HG03432 (cell line): ENCODE data around the gene CUL1.

ENCODE experiments used
- ATAC-seq: cut with Tn5 transposase; IDR thresholded peaks from one replicate; pipeline ENCODE4 v1.9.1; 2021; ENCODE audit warnings: mild to moderate bottlenecking, moderate library complexity; ENCODE audit not compliant: unreplicated experiment

Gene CUL1

GRCh38 chr7:148753224-148753623, 54.5 kb downstream of the CUL1 start:
- ATAC-seq: no peak

- ATAC-seq: no peak
These were observed 56.2 kb downstream of the CUL1 start for GRCh38 chr7:148754912-148755311.

GRCh38 chr7:148761499-148762278, 63.0 kb downstream of the CUL1 start:
- no peak for ATAC-seq

GRCh38 chr7:148763622-148764021, 64.9 kb downstream of the CUL1 start:
- no peak for ATAC-seq

GRCh38 chr7:148770004-148770403, 71.3 kb downstream of the CUL1 start:
- ATAC-seq: no peak

GRCh38 chr7:148772297-148773089, 73.8 kb downstream of the CUL1 start:
- no peak for ATAC-seq

GRCh38 chr7:148773334-148773733, 74.6 kb downstream of the CUL1 start:
- peak; percentile 94 for ATAC-seq

GRCh38 chr7:148774471-148774870, 75.8 kb downstream of the CUL1 start:
- no peak for ATAC-seq

- no peak for ATAC-seq
These were observed 84.2 kb downstream of the CUL1 start for GRCh38 chr7:148782757-148783456.

GRCh38 chr7:148783801-148784527, 85.3 kb downstream of the CUL1 start:
- no peak for ATAC-seq

- no peak for ATAC-seq
These were observed 89.0 kb downstream of the CUL1 start for GRCh38 chr7:148787571-148788295.

GRCh38 chr7:148789220-148789619, 90.5 kb downstream of the CUL1 start:
- ATAC-seq: no peak

GRCh38 chr7:148790131-148790726, 91.5 kb downstream of the CUL1 start:
- ATAC-seq: no peak

GRCh38 chr7:148790850-148791249, 92.1 kb downstream of the CUL1 start:
- no peak for ATAC-seq

- ATAC-seq: no peak
These were observed 92.8 kb downstream of the CUL1 start for GRCh38 chr7:148791546-148791945.

GRCh38 chr7:148793590-148793989, 94.9 kb downstream of the CUL1 start:
- ATAC-seq: no peak

GRCh38 chr7:148794476-148794875, 95.8 kb downstream of the CUL1 start:
- no peak for ATAC-seq

GRCh38 chr7:148796841-148797240, 98.1 kb downstream of the CUL1 start:
- ATAC-seq: no peak

- ATAC-seq: no peak
These were observed 101.3 kb downstream of the CUL1 start for GRCh38 chr7:148799893-148800555.
